22Rv1 (cell line): ENCODE measurements around the gene MB21D2.

ENCODE experiments used
- ZFX ChIP-seq: fragments of 450-650 bp; IDR thresholded peaks from 2 replicates; pipeline ENCODE4 v1.6.1; 2017; ENCODE audit warnings: antibody characterized with exemption, borderline replicate concordance
- TF ChIP-seq, protein P1 (sequence below): fragments of 450-650 bp; IDR thresholded peaks from 2 replicates; pipeline ENCODE4 v1.5.1; 2017; ENCODE audit warnings: mild to moderate bottlenecking

DNA sequence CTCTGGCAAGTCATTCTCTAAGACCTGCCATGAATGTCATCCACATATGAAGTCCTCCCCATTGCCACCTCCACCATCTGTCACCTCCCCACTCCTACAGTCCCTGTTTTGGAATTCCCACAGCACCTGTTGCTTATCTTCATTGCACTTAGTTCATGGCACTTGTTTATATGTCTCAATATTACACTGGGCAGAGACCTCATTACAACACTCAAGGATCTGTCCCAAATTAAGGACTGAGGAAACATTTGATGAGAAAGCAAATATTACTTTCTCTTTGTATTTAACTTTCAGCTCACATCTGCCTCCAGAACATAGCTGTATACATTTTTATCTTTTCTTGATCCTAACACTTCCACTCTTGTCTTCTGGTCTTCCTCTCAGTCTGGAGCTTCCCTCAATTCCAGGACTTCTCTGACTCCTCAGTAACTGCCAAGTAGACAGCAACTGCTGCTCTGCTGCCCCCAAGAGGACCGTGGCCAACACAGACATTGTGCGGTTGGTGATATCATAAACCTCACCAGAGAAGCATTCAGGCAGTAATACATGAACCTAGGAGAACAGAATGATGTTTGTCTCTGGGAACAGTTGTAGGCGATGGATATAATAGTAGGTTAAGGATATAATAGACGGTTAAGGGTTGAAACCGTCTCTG lies 145.3 kb downstream of the MB21D2 start:
- TF ChIP-seq, protein P1, sequence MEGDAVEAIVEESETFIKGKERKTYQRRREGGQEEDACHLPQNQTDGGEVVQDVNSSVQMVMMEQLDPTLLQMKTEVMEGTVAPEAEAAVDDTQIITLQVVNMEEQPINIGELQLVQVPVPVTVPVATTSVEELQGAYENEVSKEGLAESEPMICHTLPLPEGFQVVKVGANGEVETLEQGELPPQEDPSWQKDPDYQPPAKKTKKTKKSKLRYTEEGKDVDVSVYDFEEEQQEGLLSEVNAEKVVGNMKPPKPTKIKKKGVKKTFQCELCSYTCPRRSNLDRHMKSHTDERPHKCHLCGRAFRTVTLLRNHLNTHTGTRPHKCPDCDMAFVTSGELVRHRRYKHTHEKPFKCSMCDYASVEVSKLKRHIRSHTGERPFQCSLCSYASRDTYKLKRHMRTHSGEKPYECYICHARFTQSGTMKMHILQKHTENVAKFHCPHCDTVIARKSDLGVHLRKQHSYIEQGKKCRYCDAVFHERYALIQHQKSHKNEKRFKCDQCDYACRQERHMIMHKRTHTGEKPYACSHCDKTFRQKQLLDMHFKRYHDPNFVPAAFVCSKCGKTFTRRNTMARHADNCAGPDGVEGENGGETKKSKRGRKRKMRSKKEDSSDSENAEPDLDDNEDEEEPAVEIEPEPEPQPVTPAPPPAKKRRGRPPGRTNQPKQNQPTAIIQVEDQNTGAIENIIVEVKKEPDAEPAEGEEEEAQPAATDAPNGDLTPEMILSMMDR, result peak; percentile 65
- TF ChIP-seq ZFX, result no peak
